ENCODE results near the gene CPPED1. TPM values are rescaled to one million over a fixed set of nuclear protein-coding genes. Genes with fewer than 3 reads are reported as not detected.

CPPED1 gene
- total RNA-seq, 1 experiment from 2014 or later = 34.9 TPM

- intact Hi-C loops (cut with micrococcal nuclease; ENCODE audit: unreplicated experiment) = no loop called here
- ChIA-PET POLR2A (no interaction called here), CTCF (no interaction called here)
- no peaks in the 10 kb centered on the region for H3K4me1 ChIP-seq
- H3K4me3 Mint-ChIP-seq (ENCODE audit: unreplicated experiment) = no peak overlapping the region
- H3K36me3 ChIP-seq (ENCODE audit: control insufficient read depth, insufficient read depth, low read length) = no peaks in the 10 kb centered on the region; the same call in 1 of the 2 replicates
- H3K9me3 Mint-ChIP-seq (ENCODE audit: unreplicated experiment) = peaks cover 5% of the 10 kb centered on the region
- no TSS peak for BruUV-seq (replicated peaks)
- H3K9me3 ChIP-seq = no peaks in the 10 kb centered on the region
- peaks cover 12% of the 10 kb centered on the region for H3K36me3 Mint-ChIP-seq (ENCODE audit: insufficient read depth, unreplicated experiment)
- H3K27me3 ChIP-seq (replicated peaks; ENCODE audit: control insufficient read depth, insufficient read depth, low read length) = no peaks in the 10 kb centered on the region
- no peak overlapping the region for H3K27ac Mint-ChIP-seq (ENCODE audit: unreplicated experiment)
- H3K4me3 ChIP-seq (ENCODE audit: low read depth, low read length) = no peak overlapping the region
- TF ChIP-seq CTCF (IDR thresholded peaks at IDR 0.05; ENCODE audit: insufficient read depth in 1 of 2, low read depth in 1 of 2, low read length in 1 of 2, severe bottlenecking in 1 of 2, unreplicated experiment in 1 of 2) = no peak
- H3K27me3 Mint-ChIP-seq (ENCODE audit: insufficient read depth, unreplicated experiment) = no peaks in the 10 kb centered on the region
- H3K4me1 Mint-ChIP-seq (ENCODE audit: low read depth, unreplicated experiment) = no peaks in the 10 kb centered on the region
- no peak for DNase-seq
These were observed 63.9 kb downstream of the CPPED1 start for GRCh38 chr16:12739738-12740137.

- H3K4me3 Mint-ChIP-seq (ENCODE audit: unreplicated experiment) = no peak overlapping the region
- Histone ChIP-seq H3K27me3 (replicated peaks; ENCODE audit: control insufficient read depth, insufficient read depth, low read length) (no peaks in the 10 kb centered on the region), H3K4me1 (no peaks in the 10 kb centered on the region), H3K36me3 (ENCODE audit: control insufficient read depth, insufficient read depth, low read length) (no peaks in the 10 kb centered on the region; the same call in 1 of the 2 replicates), H3K4me3 (ENCODE audit: low read depth, low read length) (no peak overlapping the region), H3K9me3 (no peaks in the 10 kb centered on the region)
- ChIA-PET CTCF (no interaction called here), POLR2A (no interaction called here)
- H3K36me3 Mint-ChIP-seq (ENCODE audit: insufficient read depth, unreplicated experiment) = peaks cover 16% of the 10 kb centered on the region
- intact Hi-C loops (cut with micrococcal nuclease; ENCODE audit: unreplicated experiment) = no loop called here
- BruUV-seq (replicated peaks) = no TSS peak
- DNase-seq = no peak
- H3K27me3 Mint-ChIP-seq (ENCODE audit: insufficient read depth, unreplicated experiment) = no peaks in the 10 kb centered on the region
- H3K4me1 Mint-ChIP-seq (ENCODE audit: low read depth, unreplicated experiment) = no peaks in the 10 kb centered on the region
- no peak overlapping the region for H3K27ac Mint-ChIP-seq (ENCODE audit: unreplicated experiment)
- no peak for TF ChIP-seq CTCF (IDR thresholded peaks at IDR 0.05; ENCODE audit: insufficient read depth in 1 of 2, low read depth in 1 of 2, low read length in 1 of 2, severe bottlenecking in 1 of 2, unreplicated experiment in 1 of 2)
- peaks cover 6% of the 10 kb centered on the region for H3K9me3 Mint-ChIP-seq (ENCODE audit: unreplicated experiment)
These were observed 66.1 kb downstream of the CPPED1 start for GRCh38 chr16:12737563-12737962.

GRCh38 chr16:12735805-12736204 lies 67.9 kb downstream of the CPPED1 start:
- Mint-ChIP-seq H3K27ac (ENCODE audit: unreplicated experiment) (no peak overlapping the region), H3K9me3 (ENCODE audit: unreplicated experiment) (peaks cover 16% of the 10 kb centered on the region), H3K4me3 (ENCODE audit: unreplicated experiment) (no peak overlapping the region), H3K4me1 (ENCODE audit: low read depth, unreplicated experiment) (no peaks in the 10 kb centered on the region), H3K27me3 (ENCODE audit: insufficient read depth, unreplicated experiment) (no peaks in the 10 kb centered on the region), H3K36me3 (ENCODE audit: insufficient read depth, unreplicated experiment) (peaks cover 29% of the 10 kb centered on the region)
- BruUV-seq (replicated peaks) = no TSS peak
- no peak for DNase-seq
- POLR2A ChIA-PET = no interaction called here
- Histone ChIP-seq H3K36me3 (ENCODE audit: control insufficient read depth, insufficient read depth, low read length) (no peaks in the 10 kb centered on the region; the same call in 1 of the 2 replicates), H3K9me3 (no peaks in the 10 kb centered on the region), H3K4me3 (ENCODE audit: low read depth, low read length) (no peak overlapping the region), H3K4me1 (no peaks in the 10 kb centered on the region), H3K27me3 (replicated peaks; ENCODE audit: control insufficient read depth, insufficient read depth, low read length) (no peaks in the 10 kb centered on the region)
- TF ChIP-seq CTCF (IDR thresholded peaks at IDR 0.05; ENCODE audit: insufficient read depth in 1 of 2, low read depth in 1 of 2, low read length in 1 of 2, severe bottlenecking in 1 of 2, unreplicated experiment in 1 of 2) = no peak
- CTCF ChIA-PET = no interaction called here
- intact Hi-C loops (cut with micrococcal nuclease; ENCODE audit: unreplicated experiment) = no loop called here
